Esophagus muscularis mucosa (tissue), 3 donors: Measurements from ENCODE around the gene RAB18.

ENCODE experiments used
- POLR2A ChIP-seq: fragments of 450-650 bp; IDR thresholded peaks from one replicate; pipeline ENCODE4 v1.6.1; 2017; ENCODE audit warnings: antibody characterized with exemption, moderate library complexity, mild to moderate bottlenecking, low read depth
- TF ChIP-seq, protein P1 (sequence below), 3 experiments: fragments of 200-600 bp in 2 of 3; fragments of 450-650 bp in 1 of 3; sonication (generic) in 2 of 3; IDR thresholded peaks; one replicate each; pipeline ENCODE4 v1.5.1; 2017 to 2019; ENCODE audit warnings: antibody characterized with exemption in 3 of 3, mild to moderate bottlenecking in 2 of 3, moderate library complexity in 1 of 3

DNA sequence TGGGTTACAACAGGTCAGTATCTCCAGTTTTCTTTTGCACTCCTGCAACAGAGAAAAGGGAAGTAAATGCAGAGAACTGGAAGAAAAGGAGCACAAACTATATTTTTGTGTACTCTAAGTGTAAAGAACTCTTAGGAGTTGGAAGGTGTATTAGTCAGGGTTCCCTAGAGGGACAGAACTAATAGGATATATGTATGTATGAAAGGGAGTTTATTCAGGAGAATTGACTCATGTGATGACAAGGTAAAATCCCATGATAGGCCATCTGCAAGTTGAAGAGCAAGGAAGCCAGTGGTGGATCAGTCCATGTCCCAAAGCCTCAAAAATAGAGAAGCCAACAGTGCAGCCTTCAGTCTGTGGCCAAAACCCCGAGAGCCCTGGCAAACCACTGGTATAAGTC is 22.6 kb upstream of the RAB18 start:
- TF ChIP-seq, protein P1, sequence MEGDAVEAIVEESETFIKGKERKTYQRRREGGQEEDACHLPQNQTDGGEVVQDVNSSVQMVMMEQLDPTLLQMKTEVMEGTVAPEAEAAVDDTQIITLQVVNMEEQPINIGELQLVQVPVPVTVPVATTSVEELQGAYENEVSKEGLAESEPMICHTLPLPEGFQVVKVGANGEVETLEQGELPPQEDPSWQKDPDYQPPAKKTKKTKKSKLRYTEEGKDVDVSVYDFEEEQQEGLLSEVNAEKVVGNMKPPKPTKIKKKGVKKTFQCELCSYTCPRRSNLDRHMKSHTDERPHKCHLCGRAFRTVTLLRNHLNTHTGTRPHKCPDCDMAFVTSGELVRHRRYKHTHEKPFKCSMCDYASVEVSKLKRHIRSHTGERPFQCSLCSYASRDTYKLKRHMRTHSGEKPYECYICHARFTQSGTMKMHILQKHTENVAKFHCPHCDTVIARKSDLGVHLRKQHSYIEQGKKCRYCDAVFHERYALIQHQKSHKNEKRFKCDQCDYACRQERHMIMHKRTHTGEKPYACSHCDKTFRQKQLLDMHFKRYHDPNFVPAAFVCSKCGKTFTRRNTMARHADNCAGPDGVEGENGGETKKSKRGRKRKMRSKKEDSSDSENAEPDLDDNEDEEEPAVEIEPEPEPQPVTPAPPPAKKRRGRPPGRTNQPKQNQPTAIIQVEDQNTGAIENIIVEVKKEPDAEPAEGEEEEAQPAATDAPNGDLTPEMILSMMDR (IDR thresholded peaks at IDR 0.05): no peak
- no peak for TF ChIP-seq POLR2A
